Panc1 (cell line): ENCODE results near the gene DBP. TPM values are rescaled to one million over a fixed set of nuclear protein-coding genes. Genes with fewer than 3 reads are reported as not detected.

ENCODE experiments used
- ATAC-seq: fragments of 200-7000 bp; cut with Tn5 transposase; 2 replicates; pipeline ENCODE4 v1.9.1; 2020; ENCODE audit warnings: mild to moderate bottlenecking, moderate library complexity
- BruUV-seq: library from RNA; stranded (reverse); fragments of 400-500 nt; replicated peaks from 2 replicates; lab custom pipeline; 2021; lab: Mats Ljungman, UMichigan
- CTCF ChIA-PET: fragments of 300-600 bp; sonication (Branson Sonifier 250); formaldehyde crosslinking; loops from one replicate; lab custom pipeline; 2022; ENCODE audit warnings: antibody characterized with exemption; lab: Charles Lee
- POLR2A ChIA-PET: fragments of 300-600 bp; sonication (Branson Sonifier 250); formaldehyde crosslinking; loops from one replicate; lab custom pipeline; 2022; ENCODE audit warnings: antibody characterized with exemption; lab: Charles Lee
- DNase-seq: peaks from one replicate; pipeline ENCODE4 v3.0.0-alpha.2; 2010; ENCODE audit warnings: low read depth, low spot score
- H3K27ac ChIP-seq: 2 replicates; pipeline ENCODE4 v1.5.1; 2011; ENCODE audit warnings: mild to moderate bottlenecking, low read length, inconsistent platforms
- H3K27me3 ChIP-seq: fragments of 200-500 bp; sonication (Bioruptor generic); 2 replicates; pipeline ENCODE4 v1.6.0; 2014; ENCODE audit warnings: low read length, inconsistent platforms; ENCODE audit not compliant: control insufficient read depth, insufficient read depth
- H3K36me3 ChIP-seq: fragments of 200-500 bp; sonication (Bioruptor generic); 2 replicates; pipeline ENCODE4 v1.5.1; 2014; ENCODE audit warnings: inconsistent platforms, mild to moderate bottlenecking, low read length, moderate library complexity; ENCODE audit not compliant: control insufficient read depth, insufficient read depth
- H3K4me1 ChIP-seq: 2 replicates; pipeline ENCODE4 v1.5.1; 2011; ENCODE audit warnings: inconsistent platforms, mild to moderate bottlenecking, low read length, moderate library complexity; ENCODE audit not compliant: control insufficient read depth, insufficient read depth
- H3K4me3 ChIP-seq, 2 experiments: 2 replicates each; pipeline ENCODE4 v1.5.1; 2011 to 2012; ENCODE audit warnings: low read depth in 2 of 2, low read length in 2 of 2, mild to moderate bottlenecking in 2 of 2, inconsistent platforms in 1 of 2, moderate library complexity in 1 of 2
- H3K9me3 ChIP-seq: fragments of 200-500 bp; sonication (Bioruptor generic); 2 replicates; pipeline ENCODE4 v1.5.1; 2014; ENCODE audit warnings: low read depth, mild to moderate bottlenecking, inconsistent platforms, low read length, moderate library complexity; ENCODE audit not compliant: control insufficient read depth, insufficient read depth
- POLR2AphosphoS5 ChIP-seq: IDR thresholded peaks from 2 replicates; pipeline ENCODE4 v1.6.1; 2012; ENCODE audit warnings: mild to moderate bottlenecking, low read depth, low read length, moderate library complexity
- SIN3A ChIP-seq: IDR thresholded peaks from 2 replicates; pipeline ENCODE4 v1.6.1; 2012; ENCODE audit warnings: low read depth, mild to moderate bottlenecking, low read length, moderate library complexity, borderline replicate concordance; ENCODE audit not compliant: insufficient read depth
- TCF7L2 ChIP-seq: IDR thresholded peaks from 2 replicates; pipeline ENCODE4 v1.6.1; 2011; ENCODE audit warnings: mild to moderate bottlenecking, low read depth, low read length, inconsistent platforms
- in situ Hi-C: cut with HindIII; loops from 2 replicates; pipeline ENCODE4 v1.10.0; 2016; ENCODE audit warnings: low sequenced_read_pairs, low pct_unique_long_range_greater_than_20kb
- intact Hi-C: fragments of 100-400 bp; cut with micrococcal nuclease; formaldehyde crosslinking; loops from one replicate; pipeline ENCODE4 v1.10.0; 2022; ENCODE audit not compliant: unreplicated experiment
- total RNA-seq: library from RNA; stranded (reverse); gene quantifications from one replicate; pipeline ENCODE4 v1.2.1, GENCODE V29; 2021; ENCODE audit not compliant: unreplicated experiment
- TF ChIP-seq, protein P1 (sequence below), 2 experiments: IDR thresholded peaks; 2 replicates each; pipeline ENCODE4 v1.6.1; 2011 to 2012; ENCODE audit warnings: low read depth in 2 of 2, control low read depth in 1 of 2, low read length in 1 of 2, mild to moderate bottlenecking in 1 of 2, moderate library complexity in 1 of 2; ENCODE audit not compliant: insufficient read depth in 1 of 2
- TF ChIP-seq, protein P2 (sequence below): fragments of 450-650 bp; IDR thresholded peaks from 2 replicates; pipeline ENCODE4 v1.5.1; 2017; ENCODE audit warnings: mild to moderate bottlenecking

DBP gene
- total RNA-seq, 1 experiment from 2014 or later = 7.4 TPM

DNA sequence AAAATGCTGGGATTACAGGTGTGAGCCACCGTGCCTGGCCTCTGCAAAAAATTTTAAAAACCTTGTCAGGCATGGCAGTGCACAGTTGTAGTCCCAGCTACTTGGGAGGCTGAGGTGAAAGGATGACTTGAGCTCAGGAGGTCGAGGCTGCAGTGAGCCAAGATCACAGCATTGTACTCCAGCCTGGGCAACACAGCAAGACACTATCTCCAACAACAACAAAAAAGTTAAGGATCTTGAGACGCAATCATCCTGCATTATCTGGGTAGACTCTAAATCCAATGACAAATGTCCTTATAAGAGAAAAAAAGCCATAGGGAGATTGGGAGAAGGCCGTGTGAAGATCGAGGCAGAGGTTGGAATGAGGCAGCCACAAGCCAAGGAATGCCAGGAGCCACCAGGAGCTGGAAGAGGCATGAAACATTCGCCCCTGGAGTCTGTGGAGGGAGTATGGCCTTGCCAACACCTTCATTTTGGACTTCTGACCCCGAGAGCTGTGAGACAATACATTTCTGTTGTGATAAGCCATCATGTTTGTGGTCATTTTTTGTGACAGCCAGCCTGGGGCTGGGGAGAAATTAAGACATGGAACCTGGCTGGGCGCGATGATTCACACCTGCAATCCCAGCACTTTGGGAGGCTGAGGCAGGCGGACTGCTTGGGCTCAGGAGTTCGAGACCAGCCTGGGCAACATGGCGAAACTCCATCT, 13.9 kb upstream of the DBP start:
- Histone ChIP-seq H3K27me3 (no peaks in the 10 kb centered on the region), H3K27ac (no peak overlapping the region), H3K4me3 (no peak overlapping the region), H3K36me3 (no peaks in the 10 kb centered on the region), H3K4me1 (peaks cover 2% of the 10 kb centered on the region; the same call in 1 of the 2 replicates), H3K9me3 (no peaks in the 10 kb centered on the region)
- intact Hi-C loops (no loop called here), in situ Hi-C loops (no loop called here)
- no TSS peak for BruUV-seq
- ChIA-PET POLR2A (interaction anchor here (0.6 kb wide), 1 partner anchor 120 kb away, joined by 5 read pairs; no protein-coding TSS in a partner anchor), CTCF (no interaction called here)
- TF ChIP-seq, protein P1, sequence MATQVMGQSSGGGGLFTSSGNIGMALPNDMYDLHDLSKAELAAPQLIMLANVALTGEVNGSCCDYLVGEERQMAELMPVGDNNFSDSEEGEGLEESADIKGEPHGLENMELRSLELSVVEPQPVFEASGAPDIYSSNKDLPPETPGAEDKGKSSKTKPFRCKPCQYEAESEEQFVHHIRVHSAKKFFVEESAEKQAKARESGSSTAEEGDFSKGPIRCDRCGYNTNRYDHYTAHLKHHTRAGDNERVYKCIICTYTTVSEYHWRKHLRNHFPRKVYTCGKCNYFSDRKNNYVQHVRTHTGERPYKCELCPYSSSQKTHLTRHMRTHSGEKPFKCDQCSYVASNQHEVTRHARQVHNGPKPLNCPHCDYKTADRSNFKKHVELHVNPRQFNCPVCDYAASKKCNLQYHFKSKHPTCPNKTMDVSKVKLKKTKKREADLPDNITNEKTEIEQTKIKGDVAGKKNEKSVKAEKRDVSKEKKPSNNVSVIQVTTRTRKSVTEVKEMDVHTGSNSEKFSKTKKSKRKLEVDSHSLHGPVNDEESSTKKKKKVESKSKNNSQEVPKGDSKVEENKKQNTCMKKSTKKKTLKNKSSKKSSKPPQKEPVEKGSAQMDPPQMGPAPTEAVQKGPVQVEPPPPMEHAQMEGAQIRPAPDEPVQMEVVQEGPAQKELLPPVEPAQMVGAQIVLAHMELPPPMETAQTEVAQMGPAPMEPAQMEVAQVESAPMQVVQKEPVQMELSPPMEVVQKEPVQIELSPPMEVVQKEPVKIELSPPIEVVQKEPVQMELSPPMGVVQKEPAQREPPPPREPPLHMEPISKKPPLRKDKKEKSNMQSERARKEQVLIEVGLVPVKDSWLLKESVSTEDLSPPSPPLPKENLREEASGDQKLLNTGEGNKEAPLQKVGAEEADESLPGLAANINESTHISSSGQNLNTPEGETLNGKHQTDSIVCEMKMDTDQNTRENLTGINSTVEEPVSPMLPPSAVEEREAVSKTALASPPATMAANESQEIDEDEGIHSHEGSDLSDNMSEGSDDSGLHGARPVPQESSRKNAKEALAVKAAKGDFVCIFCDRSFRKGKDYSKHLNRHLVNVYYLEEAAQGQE (IDR thresholded peaks at IDR 0.05; ENCODE audit: insufficient read depth in 1 of 2, low read depth in 2 of 2, low read length in 1 of 2) = no peak
- TF ChIP-seq SIN3A (no peak), TCF7L2 (no peak), POLR2AphosphoS5 (no peak)
- TF ChIP-seq, protein P2, sequence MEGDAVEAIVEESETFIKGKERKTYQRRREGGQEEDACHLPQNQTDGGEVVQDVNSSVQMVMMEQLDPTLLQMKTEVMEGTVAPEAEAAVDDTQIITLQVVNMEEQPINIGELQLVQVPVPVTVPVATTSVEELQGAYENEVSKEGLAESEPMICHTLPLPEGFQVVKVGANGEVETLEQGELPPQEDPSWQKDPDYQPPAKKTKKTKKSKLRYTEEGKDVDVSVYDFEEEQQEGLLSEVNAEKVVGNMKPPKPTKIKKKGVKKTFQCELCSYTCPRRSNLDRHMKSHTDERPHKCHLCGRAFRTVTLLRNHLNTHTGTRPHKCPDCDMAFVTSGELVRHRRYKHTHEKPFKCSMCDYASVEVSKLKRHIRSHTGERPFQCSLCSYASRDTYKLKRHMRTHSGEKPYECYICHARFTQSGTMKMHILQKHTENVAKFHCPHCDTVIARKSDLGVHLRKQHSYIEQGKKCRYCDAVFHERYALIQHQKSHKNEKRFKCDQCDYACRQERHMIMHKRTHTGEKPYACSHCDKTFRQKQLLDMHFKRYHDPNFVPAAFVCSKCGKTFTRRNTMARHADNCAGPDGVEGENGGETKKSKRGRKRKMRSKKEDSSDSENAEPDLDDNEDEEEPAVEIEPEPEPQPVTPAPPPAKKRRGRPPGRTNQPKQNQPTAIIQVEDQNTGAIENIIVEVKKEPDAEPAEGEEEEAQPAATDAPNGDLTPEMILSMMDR = no peak
- ATAC-seq (no peak), DNase-seq (no peak)

DNA sequence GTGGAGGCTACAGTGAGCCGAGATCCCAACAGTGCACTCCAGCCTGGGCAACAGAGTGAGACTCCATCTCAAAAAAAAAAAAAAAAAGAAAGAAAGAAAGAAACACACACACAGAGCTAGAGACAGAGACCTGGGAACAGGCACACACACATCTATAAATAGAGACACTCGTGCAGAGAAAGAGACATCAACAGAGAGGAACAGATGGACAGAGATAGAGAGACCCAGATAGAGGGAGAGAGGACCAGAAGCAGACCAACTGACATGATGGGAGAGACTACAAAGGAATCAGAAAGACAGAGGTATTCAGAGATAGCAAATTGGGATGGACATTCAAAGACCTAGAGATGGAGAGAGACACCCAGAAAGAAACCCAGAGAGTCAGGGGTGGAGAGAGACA, 11.0 kb upstream of the DBP start:
- Histone ChIP-seq H3K36me3 (no peaks in the 10 kb centered on the region), H3K9me3 (no peaks in the 10 kb centered on the region), H3K4me1 (peaks cover 2% of the 10 kb centered on the region; the same call in 1 of the 2 replicates), H3K4me3 (no peak overlapping the region), H3K27me3 (no peaks in the 10 kb centered on the region), H3K27ac (no peak overlapping the region)
- TF ChIP-seq, protein P2 = no peak
- TF ChIP-seq TCF7L2 (no peak), POLR2AphosphoS5 (no peak)
- CTCF ChIA-PET = interaction anchor here (0.6 kb wide), 1 partner anchor 65 kb away, joined by 5 read pairs; no protein-coding TSS in a partner anchor
- DNase-seq (no peak), ATAC-seq (no peak)
- POLR2A ChIA-PET = no interaction called here
- intact Hi-C loops = no loop called here
- BruUV-seq = no TSS peak
- in situ Hi-C loops = no loop called here
